ENCODE results near the gene EXTL2.

GRCh38 chr1:100860397-100860991 lies 34.1 kb downstream of the EXTL2 start:
- TF ChIP-seq GATA2 (IDR thresholded peaks at IDR 0.05; ENCODE audit: insufficient read depth, insufficient read length, low read depth, low read length) (no peak), MYC (IDR thresholded peaks at IDR 0.05; ENCODE audit: low read depth, low read length) (no peak), CTCF (IDR thresholded peaks at IDR 0.05; ENCODE audit: extremely low read depth in 1 of 2, insufficient read depth in 1 of 2, low read depth in 1 of 2, low read length in 2 of 2) (no peak), MAX (IDR thresholded peaks at IDR 0.05; ENCODE audit: insufficient read depth, insufficient read length) (no peak), POLR2AphosphoS5 (IDR thresholded peaks at IDR 0.05; ENCODE audit: insufficient read depth, low read depth, low read length) (no peak), POLR2A (IDR thresholded peaks at IDR 0.05; ENCODE audit: low read depth, low read length) (no peak), EZH2 (IDR thresholded peaks at IDR 0.05; ENCODE audit: borderline replicate concordance, low read depth, low read length, severe bottlenecking) (no peak), JUN (IDR thresholded peaks at IDR 0.05; ENCODE audit: borderline replicate concordance, insufficient read depth, insufficient read length, low read depth) (no peak)

Data from endothelial cell of umbilical vein (primary cell).